Epithelial cell of proximal tubule (primary cell): ENCODE measurements around the gene MTCH1. TPM values are rescaled to one million over a fixed set of nuclear protein-coding genes. Genes with fewer than 3 reads are reported as not detected.

Experiments used
- DNase-seq: peaks from one replicate; pipeline ENCODE4 v3.0.0-alpha.2; 2011; ENCODE audit warnings: low read depth
- H3K4me3 ChIP-seq: 2 replicates; pipeline ENCODE4 v1.5.1; 2011; ENCODE audit warnings: low read depth, mild to moderate bottlenecking, low read length
- total RNA-seq: library from RNA; depleted of rRNA; stranded (reverse); fragments of >200 nt; gene quantifications from 2 replicates; pipeline ENCODE4 v1.2.3, GENCODE V29; 2015
- TF ChIP-seq, protein P1 (sequence below): conservative IDR thresholded peaks from 2 replicates; pipeline ENCODE4 v1.5.1; 2012; ENCODE audit warnings: low read depth, mild to moderate bottlenecking, low read length

The MTCH1 gene
- total RNA-seq, 1 donor from 2014 or later, result 235 TPM

- TF ChIP-seq, protein P1, sequence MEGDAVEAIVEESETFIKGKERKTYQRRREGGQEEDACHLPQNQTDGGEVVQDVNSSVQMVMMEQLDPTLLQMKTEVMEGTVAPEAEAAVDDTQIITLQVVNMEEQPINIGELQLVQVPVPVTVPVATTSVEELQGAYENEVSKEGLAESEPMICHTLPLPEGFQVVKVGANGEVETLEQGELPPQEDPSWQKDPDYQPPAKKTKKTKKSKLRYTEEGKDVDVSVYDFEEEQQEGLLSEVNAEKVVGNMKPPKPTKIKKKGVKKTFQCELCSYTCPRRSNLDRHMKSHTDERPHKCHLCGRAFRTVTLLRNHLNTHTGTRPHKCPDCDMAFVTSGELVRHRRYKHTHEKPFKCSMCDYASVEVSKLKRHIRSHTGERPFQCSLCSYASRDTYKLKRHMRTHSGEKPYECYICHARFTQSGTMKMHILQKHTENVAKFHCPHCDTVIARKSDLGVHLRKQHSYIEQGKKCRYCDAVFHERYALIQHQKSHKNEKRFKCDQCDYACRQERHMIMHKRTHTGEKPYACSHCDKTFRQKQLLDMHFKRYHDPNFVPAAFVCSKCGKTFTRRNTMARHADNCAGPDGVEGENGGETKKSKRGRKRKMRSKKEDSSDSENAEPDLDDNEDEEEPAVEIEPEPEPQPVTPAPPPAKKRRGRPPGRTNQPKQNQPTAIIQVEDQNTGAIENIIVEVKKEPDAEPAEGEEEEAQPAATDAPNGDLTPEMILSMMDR, result no peak
- no peak overlapping the region for H3K4me3 ChIP-seq
- no peak for DNase-seq
Observed at GRCh38 chr6:37027811-37028469, 41.9 kb upstream of the MTCH1 start.

DNA sequence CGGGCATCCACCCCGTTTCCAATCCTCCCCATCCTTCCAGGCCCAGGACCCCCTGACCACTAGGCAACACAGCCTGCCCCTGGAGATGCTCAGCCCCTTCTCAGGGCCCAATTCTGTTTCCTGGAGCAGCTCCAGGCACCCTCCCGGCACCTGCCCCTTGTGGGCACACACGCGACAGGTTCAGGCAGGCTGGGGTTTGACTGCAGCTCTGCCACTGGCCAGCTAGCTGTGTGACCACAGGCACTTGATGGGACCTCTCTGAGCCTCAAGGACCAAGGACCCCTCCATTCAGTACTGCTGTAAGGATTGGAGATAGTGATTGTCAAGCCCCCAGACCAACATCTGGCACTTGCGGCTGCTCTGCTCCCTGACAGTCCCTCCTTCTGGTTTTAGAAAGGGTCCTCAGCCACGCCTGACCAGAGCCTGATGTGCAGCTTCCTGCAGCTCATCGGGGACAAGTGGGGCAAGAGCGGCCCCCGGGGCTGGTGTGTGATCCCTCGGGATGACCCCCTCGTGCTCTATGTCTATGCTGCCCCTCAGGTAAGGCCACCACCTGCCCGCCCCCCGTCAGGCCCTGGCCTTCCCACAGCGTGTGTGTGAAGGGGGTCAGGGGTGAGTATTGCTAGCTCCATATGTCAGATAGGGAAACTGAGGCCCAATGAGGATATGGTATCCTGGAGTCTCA, 41.2 kb upstream of the MTCH1 start:
- DNase-seq, result no peak
- no peak overlapping the region for H3K4me3 ChIP-seq
- TF ChIP-seq, protein P1, result no peak

- H3K4me3 ChIP-seq, result no peak overlapping the region
- DNase-seq, result no peak
- TF ChIP-seq, protein P1, result no peak
Observed at GRCh38 chr6:37025621-37026466, 39.8 kb upstream of the MTCH1 start.

DNA sequence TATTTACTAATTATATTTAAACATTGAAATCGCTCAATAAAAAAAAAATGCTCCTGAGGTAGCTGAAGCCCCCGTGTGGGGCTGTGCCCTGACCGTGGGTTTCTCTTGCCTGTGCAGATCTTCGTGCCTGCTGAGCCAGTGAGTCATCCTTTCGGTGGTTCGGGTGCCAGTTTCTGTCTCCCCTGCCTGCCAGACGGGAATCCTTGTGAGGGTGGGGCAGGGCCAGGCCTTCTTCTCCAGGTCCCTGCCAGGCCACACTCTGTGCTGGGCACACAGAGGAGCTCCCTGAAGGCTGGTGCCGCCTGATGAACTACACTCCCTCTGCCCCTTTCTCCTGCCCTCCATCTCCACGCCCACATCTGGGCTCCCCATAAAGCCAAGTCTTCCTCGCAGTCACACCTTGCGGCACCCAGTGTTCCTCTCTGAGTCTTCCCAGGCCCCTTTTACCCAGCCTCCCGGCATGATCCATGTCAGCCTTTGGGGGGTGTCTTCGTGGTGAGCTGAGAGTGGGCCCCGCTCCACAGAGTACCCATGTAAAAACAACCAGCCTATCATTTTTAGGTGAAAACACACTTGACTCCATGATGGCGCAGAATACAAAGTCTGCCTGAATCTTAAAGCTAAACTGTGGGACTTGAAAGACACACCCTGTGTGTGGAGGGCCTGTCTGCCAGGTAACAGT, 38.8 kb upstream of the MTCH1 start:
- H3K4me3 ChIP-seq, result no peak overlapping the region
- DNase-seq, result no peak
- TF ChIP-seq, protein P1, result no peak

GRCh38 chr6:37022135-37022863, 36.3 kb upstream of the MTCH1 start:
- TF ChIP-seq, protein P1, result no peak
- DNase-seq, result no peak
- H3K4me3 ChIP-seq, result no peak overlapping the region
